ENCODE measurements around the gene CEACAM20.
"Not testable (repeated sequence)": the region's sequence is repeated elsewhere in the genome, so short reads cannot be mapped to it uniquely, and the experiment has no call there.

CEACAM20 gene

DNA sequence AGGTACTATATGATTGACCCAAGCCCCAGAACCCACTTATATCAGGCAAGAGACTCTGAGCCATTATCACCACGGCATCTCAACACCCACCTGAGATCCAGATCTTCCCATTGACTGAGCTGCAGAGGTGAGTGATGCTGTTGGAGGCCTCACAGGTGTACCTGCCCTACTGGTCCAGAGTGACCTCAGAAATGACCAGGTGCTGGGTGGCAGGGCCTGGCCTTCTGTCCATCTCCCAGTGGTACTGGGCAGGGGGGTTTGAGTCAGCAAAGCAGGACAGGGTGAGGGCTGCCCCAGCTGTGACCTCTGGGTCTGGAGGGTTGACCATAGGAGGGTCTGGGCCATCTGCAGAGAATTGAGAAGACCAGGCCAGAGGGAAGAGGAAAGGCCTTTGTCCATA lies 13.2 kb upstream of the CEACAM20 start:
- no peak overlapping the region for H3K4me3 ChIP-seq (ENCODE audit: low read length)
- no peaks in the 10 kb centered on the region for H3K9me3 ChIP-seq (ENCODE audit: control insufficient read depth, low read length)
- no peaks in the 10 kb centered on the region for H3K4me1 ChIP-seq (ENCODE audit: control insufficient read depth, insufficient read depth, low read length)
- peaks cover 2% of the 10 kb centered on the region for H3K27me3 ChIP-seq (ENCODE audit: control insufficient read depth, insufficient read depth, low read length)
- no peaks in the 10 kb centered on the region for H3K36me3 ChIP-seq (ENCODE audit: control insufficient read depth, insufficient read depth, low read length)
- H3K9ac ChIP-seq (ENCODE audit: low read length): no peak overlapping the region

DNA sequence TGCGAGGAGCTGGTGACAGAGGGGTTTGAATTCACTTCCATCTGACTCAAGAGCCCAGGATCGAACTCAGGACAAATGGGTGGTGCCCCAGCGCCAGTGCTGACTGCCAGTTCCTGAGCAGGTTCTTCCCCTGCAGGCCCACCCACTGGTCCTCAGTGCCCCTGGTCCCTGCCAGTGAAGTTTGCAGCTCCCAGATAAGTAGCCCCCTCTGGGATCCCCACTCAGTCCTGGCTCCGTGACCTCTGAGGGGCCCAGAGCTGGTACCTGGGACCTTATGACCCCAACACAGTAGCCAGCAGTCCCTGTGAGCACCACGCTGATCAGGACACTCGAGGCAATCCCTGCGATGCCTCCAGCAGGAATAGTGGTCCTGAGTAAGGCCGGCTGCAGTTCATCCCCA lies 11.3 kb upstream of the CEACAM20 start:
- Histone ChIP-seq H3K4me3 (ENCODE audit: low read length) (no peak overlapping the region), H3K4me1 (ENCODE audit: control insufficient read depth, insufficient read depth, low read length) (no peaks in the 10 kb centered on the region), H3K9ac (ENCODE audit: low read length) (no peak overlapping the region), H3K9me3 (ENCODE audit: control insufficient read depth, low read length) (no peaks in the 10 kb centered on the region), H3K36me3 (ENCODE audit: control insufficient read depth, insufficient read depth, low read length) (no peaks in the 10 kb centered on the region), H3K27me3 (ENCODE audit: control insufficient read depth, insufficient read depth, low read length) (no peaks in the 10 kb centered on the region)

DNA sequence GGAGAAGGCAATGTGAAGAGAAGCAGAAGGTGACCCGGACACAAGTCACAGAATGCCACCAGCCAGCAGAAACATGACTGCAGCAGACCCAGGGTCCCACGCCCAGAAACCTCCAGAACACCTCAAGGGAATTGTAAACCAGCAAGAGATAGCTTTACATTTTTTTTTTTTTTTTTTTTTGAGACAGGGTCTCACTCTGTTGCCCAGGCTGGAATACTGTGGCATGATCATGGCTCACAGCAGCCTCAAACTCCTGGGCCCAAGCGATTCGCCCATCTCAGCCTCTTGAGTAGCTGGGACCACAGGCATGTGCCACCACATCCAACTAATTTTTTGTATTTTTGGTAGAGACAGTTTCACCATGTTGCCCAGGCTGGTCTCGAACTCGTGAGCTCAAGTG lies 10.5 kb upstream of the CEACAM20 start:
- H3K27me3 ChIP-seq (ENCODE audit: control insufficient read depth, insufficient read depth, low read length): no peaks in the 10 kb centered on the region
- no peaks in the 10 kb centered on the region for H3K4me1 ChIP-seq (ENCODE audit: control insufficient read depth, insufficient read depth, low read length)
- no peak overlapping the region for H3K4me3 ChIP-seq (ENCODE audit: low read length)
- H3K9me3 ChIP-seq (ENCODE audit: control insufficient read depth, low read length): no peaks in the 10 kb centered on the region
- no peaks in the 10 kb centered on the region for H3K36me3 ChIP-seq (ENCODE audit: control insufficient read depth, insufficient read depth, low read length)
- no peak overlapping the region for H3K9ac ChIP-seq (ENCODE audit: low read length)

DNA sequence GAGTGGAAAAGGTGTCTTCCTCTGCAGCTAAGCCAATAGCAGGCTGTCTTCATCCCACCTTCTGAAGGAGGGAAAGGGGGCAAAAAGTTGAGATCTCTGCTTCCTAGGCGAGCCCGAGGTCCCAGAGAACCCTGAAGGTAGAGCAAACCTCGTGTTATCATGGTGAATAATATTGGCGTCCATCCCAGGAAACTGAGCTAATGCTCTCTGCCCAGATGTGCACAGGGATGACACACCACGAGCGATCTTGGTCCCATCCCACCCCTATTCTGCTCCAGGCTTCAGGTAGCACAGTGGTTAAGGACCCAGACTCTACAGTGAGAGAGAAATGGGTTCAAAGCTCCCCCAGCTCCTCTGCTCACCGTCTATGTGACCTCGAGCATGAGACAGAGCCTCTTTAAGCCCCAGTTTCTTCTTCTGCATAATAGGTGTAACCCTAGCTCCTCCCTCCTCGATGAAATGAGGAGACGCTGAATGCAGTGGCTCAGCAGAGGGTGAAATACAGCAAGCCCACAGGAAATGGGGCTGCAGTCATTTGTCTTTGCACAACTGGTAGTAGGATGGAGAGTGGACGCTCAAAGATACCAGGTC lies 9.9 kb upstream of the CEACAM20 start:
- H3K4me3 ChIP-seq (ENCODE audit: low read length): no peak overlapping the region
- H3K36me3 ChIP-seq (ENCODE audit: control insufficient read depth, insufficient read depth, low read length): no peaks in the 10 kb centered on the region
- H3K9ac ChIP-seq (ENCODE audit: low read length): no peak overlapping the region
- H3K4me1 ChIP-seq (ENCODE audit: control insufficient read depth, insufficient read depth, low read length): no peaks in the 10 kb centered on the region
- H3K27me3 ChIP-seq (ENCODE audit: control insufficient read depth, insufficient read depth, low read length): peaks cover 4% of the 10 kb centered on the region
- no peaks in the 10 kb centered on the region for H3K9me3 ChIP-seq (ENCODE audit: control insufficient read depth, low read length)

DNA sequence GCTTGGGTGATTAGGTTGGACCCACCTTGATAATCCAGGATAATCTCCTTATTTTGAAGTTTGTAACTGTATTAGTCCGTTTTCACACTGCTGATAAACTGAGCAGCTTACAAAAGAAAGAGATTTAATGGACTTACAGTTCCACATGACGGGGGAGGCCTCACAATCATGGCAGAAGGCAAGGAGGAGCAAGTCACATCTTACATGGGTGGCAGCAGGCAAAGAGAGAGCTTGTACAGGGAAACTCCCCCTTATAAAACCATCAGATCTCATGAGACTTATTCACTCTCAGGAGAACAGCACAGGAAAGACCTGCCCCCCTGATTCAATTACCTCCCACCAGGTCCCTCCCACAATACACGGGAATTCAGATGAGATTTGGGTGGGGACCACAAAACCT lies 5.9 kb upstream of the CEACAM20 start:
- H3K27me3 ChIP-seq (ENCODE audit: control insufficient read depth, insufficient read depth, low read length); H3K4me3 ChIP-seq (ENCODE audit: low read length); H3K36me3 ChIP-seq (ENCODE audit: control insufficient read depth, insufficient read depth, low read length); H3K9me3 ChIP-seq (ENCODE audit: control insufficient read depth, low read length); H3K4me1 ChIP-seq (ENCODE audit: control insufficient read depth, insufficient read depth, low read length); H3K9ac ChIP-seq (ENCODE audit: low read length): not testable (repeated sequence)

DNA sequence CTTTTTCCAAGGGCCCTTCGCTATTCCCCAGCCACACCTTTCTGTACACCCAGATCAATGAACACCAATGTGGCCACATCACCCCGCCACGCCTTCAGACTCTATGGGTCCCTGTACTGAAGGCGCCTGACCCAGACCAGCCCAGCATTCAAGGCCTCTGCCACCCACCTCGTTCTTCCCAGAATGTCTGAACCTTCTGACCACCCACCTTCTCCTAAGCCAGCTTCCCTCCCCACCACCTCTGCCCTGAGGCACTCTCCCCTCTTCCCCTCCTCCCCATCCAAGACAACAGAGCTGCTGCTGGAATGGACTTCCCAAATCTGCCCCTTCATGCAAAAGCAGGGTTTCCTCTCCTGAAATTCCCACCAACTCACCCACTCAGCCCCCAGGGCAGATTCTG lies 3.3 kb upstream of the CEACAM20 start:
- Histone ChIP-seq H3K9ac (ENCODE audit: low read length) (no peak overlapping the region), H3K4me1 (ENCODE audit: control insufficient read depth, insufficient read depth, low read length) (peaks cover 5% of the 10 kb centered on the region), H3K27me3 (ENCODE audit: control insufficient read depth, insufficient read depth, low read length) (peaks cover 4% of the 10 kb centered on the region)

DNA sequence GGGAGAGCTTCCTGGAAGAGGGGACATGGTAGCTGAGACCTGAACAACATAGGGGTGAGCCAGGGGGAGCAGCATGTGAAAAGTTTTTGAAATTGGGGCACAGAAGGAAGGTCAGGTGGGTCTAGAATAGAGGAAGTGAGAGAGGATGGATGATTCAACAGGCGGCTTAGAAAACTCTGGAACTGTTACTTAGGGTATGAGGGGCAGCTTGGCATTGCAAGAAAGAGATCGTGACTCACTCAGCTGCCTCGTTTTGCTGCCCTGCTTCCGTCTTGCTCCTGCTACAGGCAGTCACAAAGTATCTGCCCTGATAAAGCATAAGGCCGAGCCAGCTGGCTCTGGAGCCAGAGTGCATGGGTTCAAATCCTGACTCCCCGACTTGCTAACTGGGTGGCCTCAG lies 1.3 kb upstream of the CEACAM20 start:
- H3K9me3 ChIP-seq (ENCODE audit: control insufficient read depth, low read length): no peaks in the 10 kb centered on the region
- H3K9ac ChIP-seq (ENCODE audit: low read length): no peak overlapping the region
- peaks cover 5% of the 10 kb centered on the region for H3K4me1 ChIP-seq (ENCODE audit: control insufficient read depth, insufficient read depth, low read length)
- H3K27me3 ChIP-seq (ENCODE audit: control insufficient read depth, insufficient read depth, low read length): peaks cover 4% of the 10 kb centered on the region
- H3K4me3 ChIP-seq (ENCODE audit: low read length): no peak overlapping the region
- H3K36me3 ChIP-seq (ENCODE audit: control insufficient read depth, insufficient read depth, low read length): no peaks in the 10 kb centered on the region

More for the DNA sequence above, 3.3 kb upstream of the CEACAM20 start:
- no peaks in the 10 kb centered on the region for H3K36me3 ChIP-seq (ENCODE audit: control insufficient read depth, insufficient read depth, low read length)
- no peak overlapping the region for H3K4me3 ChIP-seq (ENCODE audit: low read length)
- no peaks in the 10 kb centered on the region for H3K9me3 ChIP-seq (ENCODE audit: control insufficient read depth, low read length)

DNA sequence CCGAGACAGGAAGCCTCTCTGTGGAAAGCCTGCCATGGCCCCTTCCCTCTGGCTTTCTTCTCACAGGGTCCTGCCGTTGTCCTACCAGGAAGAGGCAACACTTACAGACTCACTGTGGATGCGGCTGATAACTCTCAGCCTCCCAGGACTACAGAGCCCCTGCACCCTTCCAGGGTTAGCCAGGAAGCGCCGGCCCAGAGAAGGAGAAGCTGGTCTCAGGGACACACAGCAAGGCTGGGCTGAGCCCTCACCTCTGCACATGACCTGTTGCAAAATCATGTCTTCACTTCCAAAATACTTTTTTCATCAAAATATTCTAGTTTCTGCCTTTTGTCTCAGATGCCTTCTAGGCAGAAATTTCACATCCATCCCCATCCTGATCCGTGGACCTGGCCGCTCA lies 1.9 kb downstream of the CEACAM20 start:
- Histone ChIP-seq H3K9me3 (ENCODE audit: control insufficient read depth, low read length) (no peaks in the 10 kb centered on the region), H3K36me3 (ENCODE audit: control insufficient read depth, insufficient read depth, low read length) (no peaks in the 10 kb centered on the region), H3K4me3 (ENCODE audit: low read length) (no peak overlapping the region), H3K4me1 (ENCODE audit: control insufficient read depth, insufficient read depth, low read length) (peaks cover 5% of the 10 kb centered on the region), H3K27me3 (ENCODE audit: control insufficient read depth, insufficient read depth, low read length) (peaks cover 4% of the 10 kb centered on the region), H3K9ac (ENCODE audit: low read length) (no peak overlapping the region)

DNA sequence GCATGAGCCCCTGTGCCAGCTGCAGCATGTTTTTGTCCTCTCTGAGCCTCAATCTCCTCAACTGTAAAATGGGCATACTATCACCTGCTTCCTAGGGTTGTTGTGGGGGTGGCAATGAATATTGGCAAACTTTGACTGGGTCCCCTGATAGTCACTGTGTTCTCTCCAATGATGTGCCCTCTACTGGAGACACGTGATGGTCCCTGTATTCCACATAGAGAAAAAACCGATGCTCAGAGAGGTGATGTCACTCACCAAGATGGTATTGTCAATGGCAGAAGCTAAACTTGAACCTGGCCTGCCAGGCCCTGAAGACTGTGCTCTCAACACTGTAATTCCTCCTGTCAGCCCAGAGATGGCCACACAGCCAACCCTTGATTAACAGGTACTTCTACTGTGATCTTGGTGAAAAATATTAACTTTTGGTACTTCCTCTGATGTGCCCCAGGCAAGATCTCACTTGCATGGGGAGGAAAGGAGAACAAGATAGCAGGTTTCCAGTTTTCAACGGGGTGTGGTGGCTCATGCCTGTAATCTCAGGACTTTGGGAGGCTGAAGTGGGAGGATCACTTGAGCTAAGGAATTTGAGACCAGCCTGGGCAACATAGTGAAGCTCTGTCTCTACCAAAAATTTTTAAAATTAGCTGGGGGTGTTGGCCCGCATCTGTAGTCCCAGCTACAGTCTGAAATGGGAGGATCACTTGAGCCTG lies 3.6 kb downstream of the CEACAM20 start:
- Histone ChIP-seq H3K4me3 (ENCODE audit: low read length) (no peak overlapping the region), H3K27me3 (ENCODE audit: control insufficient read depth, insufficient read depth, low read length) (peaks cover 4% of the 10 kb centered on the region), H3K4me1 (ENCODE audit: control insufficient read depth, insufficient read depth, low read length) (peaks cover 5% of the 10 kb centered on the region), H3K9me3 (ENCODE audit: control insufficient read depth, low read length) (no peaks in the 10 kb centered on the region), H3K36me3 (ENCODE audit: control insufficient read depth, insufficient read depth, low read length) (no peaks in the 10 kb centered on the region), H3K9ac (ENCODE audit: low read length) (no peak overlapping the region)

DNA sequence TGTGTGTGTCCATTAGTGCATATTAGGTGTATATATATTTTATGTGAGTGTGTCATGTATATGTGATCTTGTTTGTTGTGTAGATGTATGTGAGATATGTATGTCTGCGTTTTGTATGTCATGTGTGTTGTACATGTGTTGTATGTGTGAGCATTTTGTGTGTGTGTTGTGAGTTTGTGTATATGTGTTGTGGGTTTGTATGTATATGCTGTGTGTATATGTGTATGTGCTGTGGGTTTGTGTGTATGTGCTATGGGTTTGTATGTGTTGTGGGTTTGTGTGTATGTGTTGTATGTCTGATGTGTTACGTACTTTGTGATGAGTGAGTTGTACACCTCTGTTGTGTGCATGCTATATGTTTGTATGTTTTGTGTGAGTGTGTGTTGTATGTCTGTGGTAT lies 8.1 kb downstream of the CEACAM20 start:
- no peaks in the 10 kb centered on the region for H3K9me3 ChIP-seq (ENCODE audit: control insufficient read depth, low read length)
- no peak overlapping the region for H3K9ac ChIP-seq (ENCODE audit: low read length)
- no peaks in the 10 kb centered on the region for H3K4me1 ChIP-seq (ENCODE audit: control insufficient read depth, insufficient read depth, low read length)
- no peaks in the 10 kb centered on the region for H3K36me3 ChIP-seq (ENCODE audit: control insufficient read depth, insufficient read depth, low read length)
- no peak overlapping the region for H3K4me3 ChIP-seq (ENCODE audit: low read length)
- H3K27me3 ChIP-seq (ENCODE audit: control insufficient read depth, insufficient read depth, low read length): peaks cover 11% of the 10 kb centered on the region

DNA sequence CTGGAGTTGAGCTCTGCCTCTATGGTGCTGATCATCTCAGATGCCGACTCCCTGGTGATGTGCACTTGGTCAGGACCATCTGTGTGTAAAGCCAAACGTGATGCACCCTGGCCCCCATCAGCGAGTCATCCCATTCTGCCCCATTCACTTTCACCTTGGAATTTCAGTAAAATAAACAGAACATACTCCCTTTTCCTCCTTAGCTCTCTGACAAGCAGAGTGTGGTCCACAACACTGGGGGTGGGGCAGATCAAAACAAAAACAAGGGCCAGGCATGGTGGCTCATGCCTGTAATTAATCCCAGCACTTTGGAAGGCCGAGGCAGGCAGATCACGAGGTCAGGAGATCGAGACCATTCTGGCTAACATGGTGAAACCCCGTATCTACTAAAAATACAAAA lies 12.3 kb downstream of the CEACAM20 start:
- H3K27me3 ChIP-seq (ENCODE audit: control insufficient read depth, insufficient read depth, low read length): peaks cover 7% of the 10 kb centered on the region
- no peak overlapping the region for H3K9ac ChIP-seq (ENCODE audit: low read length)
- H3K4me1 ChIP-seq (ENCODE audit: control insufficient read depth, insufficient read depth, low read length): no peaks in the 10 kb centered on the region
- H3K36me3 ChIP-seq (ENCODE audit: control insufficient read depth, insufficient read depth, low read length): no peaks in the 10 kb centered on the region
- H3K4me3 ChIP-seq (ENCODE audit: low read length): no peak overlapping the region
- H3K9me3 ChIP-seq (ENCODE audit: control insufficient read depth, low read length): no peaks in the 10 kb centered on the region

DNA sequence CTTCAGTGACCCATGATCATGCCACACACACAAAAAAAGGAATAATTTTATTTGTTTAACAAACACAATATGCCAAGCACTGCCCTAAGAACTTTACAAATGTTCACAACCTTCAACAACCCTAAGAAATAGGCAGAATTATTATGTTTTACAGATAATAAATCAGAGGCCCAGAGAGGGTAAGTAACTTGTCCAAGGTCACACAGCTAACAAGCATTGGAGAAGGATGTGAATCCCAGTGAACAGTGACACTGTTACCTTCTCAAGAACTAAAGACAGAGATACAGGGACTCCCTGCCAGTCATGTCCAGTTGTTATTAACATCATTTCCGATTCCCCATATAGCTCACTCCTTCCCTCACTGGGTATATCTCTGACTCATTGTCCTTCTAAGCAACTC lies 13.6 kb downstream of the CEACAM20 start:
- Histone ChIP-seq H3K36me3 (ENCODE audit: control insufficient read depth, insufficient read depth, low read length) (no peaks in the 10 kb centered on the region), H3K27me3 (ENCODE audit: control insufficient read depth, insufficient read depth, low read length) (peaks cover 7% of the 10 kb centered on the region), H3K9ac (ENCODE audit: low read length) (no peak overlapping the region), H3K4me1 (ENCODE audit: control insufficient read depth, insufficient read depth, low read length) (no peaks in the 10 kb centered on the region), H3K9me3 (ENCODE audit: control insufficient read depth, low read length) (no peaks in the 10 kb centered on the region), H3K4me3 (ENCODE audit: low read length) (no peak overlapping the region)

DNA sequence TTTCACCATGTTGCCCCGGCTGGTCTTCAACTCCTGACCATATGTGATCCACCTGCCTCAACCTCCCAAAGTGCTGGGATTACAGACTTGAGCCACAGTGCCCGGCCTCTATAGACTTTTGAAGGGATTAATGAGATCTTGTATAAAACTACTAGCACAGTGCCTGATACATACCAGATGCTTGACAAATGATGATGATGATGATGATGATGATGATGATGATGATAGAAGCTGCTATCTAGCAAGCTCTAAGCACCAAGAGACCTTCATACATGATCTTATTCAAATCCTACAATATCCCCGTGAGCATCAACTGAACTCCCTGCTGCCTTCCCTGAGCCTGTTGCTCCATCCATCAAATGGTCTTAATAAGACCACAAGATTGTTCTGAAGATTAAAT lies 14.4 kb downstream of the CEACAM20 start:
- no peaks in the 10 kb centered on the region for H3K36me3 ChIP-seq (ENCODE audit: control insufficient read depth, insufficient read depth, low read length)

More for the DNA sequence above, 14.4 kb downstream of the CEACAM20 start:
- H3K4me3 ChIP-seq (ENCODE audit: low read length): no peak overlapping the region
- no peaks in the 10 kb centered on the region for H3K4me1 ChIP-seq (ENCODE audit: control insufficient read depth, insufficient read depth, low read length)
- peaks cover 4% of the 10 kb centered on the region for H3K27me3 ChIP-seq (ENCODE audit: control insufficient read depth, insufficient read depth, low read length)
- no peak overlapping the region for H3K9ac ChIP-seq (ENCODE audit: low read length)
- H3K9me3 ChIP-seq (ENCODE audit: control insufficient read depth, low read length): no peaks in the 10 kb centered on the region
